Measurements from ENCODE around the gene TM4SF18. TPM values are rescaled to one million over a fixed set of nuclear protein-coding genes. Genes with fewer than 3 reads are reported as not detected.

TM4SF18 gene
- polyA plus RNA-seq, 1 donor from 2014 or later = not detected

DNA sequence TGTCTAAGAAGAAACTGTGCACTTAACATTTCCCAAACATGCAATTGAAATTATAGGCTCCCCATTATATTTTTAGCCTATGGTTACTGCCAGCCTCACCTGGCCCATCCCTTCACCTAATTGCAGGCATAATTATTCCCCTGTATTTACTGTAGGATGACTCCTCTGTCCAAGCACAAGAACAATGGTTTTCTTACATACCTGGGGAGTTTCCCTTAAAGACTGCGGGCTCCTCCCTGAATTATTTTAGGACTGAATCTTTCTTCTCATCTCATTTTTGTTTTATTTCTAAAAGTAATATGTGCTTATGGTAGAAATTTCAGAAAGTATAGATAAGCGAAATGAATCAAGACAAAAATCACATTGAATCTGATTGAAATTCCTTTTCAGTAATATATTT is 32.6 kb upstream of the TM4SF18 start:
- no peaks in the 10 kb centered on the region for H3K9me2 ChIP-seq (ENCODE audit: insufficient read depth, low read length)
- H3F3A ChIP-seq (ENCODE audit: insufficient read depth, low read length, poor library complexity, severe bottlenecking) = no peaks in the 10 kb centered on the region
- no peaks in the 10 kb centered on the region for H3K36me3 ChIP-seq (ENCODE audit: insufficient read depth, low read length)
- H3K79me2 ChIP-seq (replicated peaks; ENCODE audit: insufficient read depth, low read length) = no peaks in the 10 kb centered on the region
- H2AFZ ChIP-seq (ENCODE audit: low read depth, low read length) = no peak overlapping the region
- H3K27me3 ChIP-seq (ENCODE audit: insufficient read depth, low read depth, low read length) = no peaks in the 10 kb centered on the region
- H3K4me3 ChIP-seq (ENCODE audit: low read length) = no peak overlapping the region
- no peak overlapping the region for H3K27ac ChIP-seq (ENCODE audit: low read length)
- TF ChIP-seq RAD21 (conservative IDR thresholded peaks at IDR 0.05) (no peak), EZH2 (IDR thresholded peaks at IDR 0.05; ENCODE audit: borderline replicate concordance, insufficient read depth, low read length, poor library complexity, severe bottlenecking) (no peak), EP300 (conservative IDR thresholded peaks at IDR 0.05; ENCODE audit: poor library complexity, severe bottlenecking) (no peak), TAF1 (IDR thresholded peaks at IDR 0.05; ENCODE audit: low read depth) (no peak), MXI1 (conservative IDR thresholded peaks at IDR 0.05; ENCODE audit: poor library complexity, severe bottlenecking) (no peak), POLR2AphosphoS5 (IDR thresholded peaks at IDR 0.05) (no peak), SMC3 (conservative IDR thresholded peaks at IDR 0.05; ENCODE audit: poor library complexity) (no peak)
- TF ChIP-seq, protein P1, sequence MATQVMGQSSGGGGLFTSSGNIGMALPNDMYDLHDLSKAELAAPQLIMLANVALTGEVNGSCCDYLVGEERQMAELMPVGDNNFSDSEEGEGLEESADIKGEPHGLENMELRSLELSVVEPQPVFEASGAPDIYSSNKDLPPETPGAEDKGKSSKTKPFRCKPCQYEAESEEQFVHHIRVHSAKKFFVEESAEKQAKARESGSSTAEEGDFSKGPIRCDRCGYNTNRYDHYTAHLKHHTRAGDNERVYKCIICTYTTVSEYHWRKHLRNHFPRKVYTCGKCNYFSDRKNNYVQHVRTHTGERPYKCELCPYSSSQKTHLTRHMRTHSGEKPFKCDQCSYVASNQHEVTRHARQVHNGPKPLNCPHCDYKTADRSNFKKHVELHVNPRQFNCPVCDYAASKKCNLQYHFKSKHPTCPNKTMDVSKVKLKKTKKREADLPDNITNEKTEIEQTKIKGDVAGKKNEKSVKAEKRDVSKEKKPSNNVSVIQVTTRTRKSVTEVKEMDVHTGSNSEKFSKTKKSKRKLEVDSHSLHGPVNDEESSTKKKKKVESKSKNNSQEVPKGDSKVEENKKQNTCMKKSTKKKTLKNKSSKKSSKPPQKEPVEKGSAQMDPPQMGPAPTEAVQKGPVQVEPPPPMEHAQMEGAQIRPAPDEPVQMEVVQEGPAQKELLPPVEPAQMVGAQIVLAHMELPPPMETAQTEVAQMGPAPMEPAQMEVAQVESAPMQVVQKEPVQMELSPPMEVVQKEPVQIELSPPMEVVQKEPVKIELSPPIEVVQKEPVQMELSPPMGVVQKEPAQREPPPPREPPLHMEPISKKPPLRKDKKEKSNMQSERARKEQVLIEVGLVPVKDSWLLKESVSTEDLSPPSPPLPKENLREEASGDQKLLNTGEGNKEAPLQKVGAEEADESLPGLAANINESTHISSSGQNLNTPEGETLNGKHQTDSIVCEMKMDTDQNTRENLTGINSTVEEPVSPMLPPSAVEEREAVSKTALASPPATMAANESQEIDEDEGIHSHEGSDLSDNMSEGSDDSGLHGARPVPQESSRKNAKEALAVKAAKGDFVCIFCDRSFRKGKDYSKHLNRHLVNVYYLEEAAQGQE (IDR thresholded peaks at IDR 0.05; ENCODE audit: borderline replicate concordance) = no peak
- TF ChIP-seq, protein P2, sequence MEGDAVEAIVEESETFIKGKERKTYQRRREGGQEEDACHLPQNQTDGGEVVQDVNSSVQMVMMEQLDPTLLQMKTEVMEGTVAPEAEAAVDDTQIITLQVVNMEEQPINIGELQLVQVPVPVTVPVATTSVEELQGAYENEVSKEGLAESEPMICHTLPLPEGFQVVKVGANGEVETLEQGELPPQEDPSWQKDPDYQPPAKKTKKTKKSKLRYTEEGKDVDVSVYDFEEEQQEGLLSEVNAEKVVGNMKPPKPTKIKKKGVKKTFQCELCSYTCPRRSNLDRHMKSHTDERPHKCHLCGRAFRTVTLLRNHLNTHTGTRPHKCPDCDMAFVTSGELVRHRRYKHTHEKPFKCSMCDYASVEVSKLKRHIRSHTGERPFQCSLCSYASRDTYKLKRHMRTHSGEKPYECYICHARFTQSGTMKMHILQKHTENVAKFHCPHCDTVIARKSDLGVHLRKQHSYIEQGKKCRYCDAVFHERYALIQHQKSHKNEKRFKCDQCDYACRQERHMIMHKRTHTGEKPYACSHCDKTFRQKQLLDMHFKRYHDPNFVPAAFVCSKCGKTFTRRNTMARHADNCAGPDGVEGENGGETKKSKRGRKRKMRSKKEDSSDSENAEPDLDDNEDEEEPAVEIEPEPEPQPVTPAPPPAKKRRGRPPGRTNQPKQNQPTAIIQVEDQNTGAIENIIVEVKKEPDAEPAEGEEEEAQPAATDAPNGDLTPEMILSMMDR (IDR thresholded peaks at IDR 0.05; ENCODE audit: poor library complexity, severe bottlenecking) = no peak
- H4K20me1 ChIP-seq (ENCODE audit: insufficient read depth) = no peaks in the 10 kb centered on the region
- H3K9me3 ChIP-seq (ENCODE audit: low read length) = no peaks in the 10 kb centered on the region
- H3K9ac ChIP-seq (ENCODE audit: low read length) = no peak overlapping the region
- H3K4me2 ChIP-seq (ENCODE audit: low read length) = no peak overlapping the region

DNA sequence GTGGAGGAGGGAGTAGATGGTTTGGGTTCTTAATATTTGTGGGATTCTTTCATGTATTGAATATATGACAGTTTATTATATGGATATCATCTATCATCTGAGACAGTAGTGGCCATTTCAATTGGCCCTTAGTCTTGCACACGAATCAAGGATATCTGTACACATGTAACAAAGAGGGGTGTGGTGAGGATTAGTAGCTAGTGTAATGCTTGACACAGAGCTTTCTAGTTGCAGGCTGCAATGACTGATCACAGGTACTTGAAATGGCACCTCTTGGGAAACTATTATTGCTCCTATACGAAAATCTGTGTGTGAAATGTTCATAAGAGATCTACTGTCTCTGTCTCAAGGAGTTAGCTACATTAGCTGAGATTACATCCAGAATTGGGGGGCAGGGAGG is 31.2 kb upstream of the TM4SF18 start:
- H3F3A ChIP-seq (ENCODE audit: insufficient read depth, low read length, poor library complexity, severe bottlenecking) = no peaks in the 10 kb centered on the region
- H3K27ac ChIP-seq (ENCODE audit: low read length) = no peak overlapping the region
- no peaks in the 10 kb centered on the region for H4K20me1 ChIP-seq (ENCODE audit: insufficient read depth)
- H3K4me2 ChIP-seq (ENCODE audit: low read length) = no peak overlapping the region
- no peaks in the 10 kb centered on the region for H3K9me2 ChIP-seq (ENCODE audit: insufficient read depth, low read length)
- no peak overlapping the region for H3K9ac ChIP-seq (ENCODE audit: low read length)
- no peaks in the 10 kb centered on the region for H3K9me3 ChIP-seq (ENCODE audit: low read length)
- no peaks in the 10 kb centered on the region for H3K36me3 ChIP-seq (ENCODE audit: insufficient read depth, low read length)
- H3K27me3 ChIP-seq (ENCODE audit: insufficient read depth, low read depth, low read length) = no peaks in the 10 kb centered on the region
- TF ChIP-seq, protein P2 (IDR thresholded peaks at IDR 0.05; ENCODE audit: poor library complexity, severe bottlenecking) = no peak
- TF ChIP-seq POLR2AphosphoS5 (IDR thresholded peaks at IDR 0.05) (no peak), EP300 (conservative IDR thresholded peaks at IDR 0.05; ENCODE audit: poor library complexity, severe bottlenecking) (no peak), TAF1 (IDR thresholded peaks at IDR 0.05; ENCODE audit: low read depth) (no peak), MXI1 (conservative IDR thresholded peaks at IDR 0.05; ENCODE audit: poor library complexity, severe bottlenecking) (no peak), SMC3 (conservative IDR thresholded peaks at IDR 0.05; ENCODE audit: poor library complexity) (no peak), EZH2 (IDR thresholded peaks at IDR 0.05; ENCODE audit: borderline replicate concordance, insufficient read depth, low read length, poor library complexity, severe bottlenecking) (no peak), RAD21 (conservative IDR thresholded peaks at IDR 0.05) (no peak)
- TF ChIP-seq, protein P1 (IDR thresholded peaks at IDR 0.05; ENCODE audit: borderline replicate concordance) = no peak
- no peak overlapping the region for H3K4me3 ChIP-seq (ENCODE audit: low read length)
- H3K79me2 ChIP-seq (replicated peaks; ENCODE audit: insufficient read depth, low read length) = no peaks in the 10 kb centered on the region
- no peak overlapping the region for H2AFZ ChIP-seq (ENCODE audit: low read depth, low read length)
